Thyroid gland (tissue), 4 donors: ENCODE measurements around the gene CDC20.

Source experiments
- POLR2A ChIP-seq, 2 donors: fragments of 450-650 bp; IDR thresholded peaks; one replicate each; pipeline ENCODE4 v1.6.1; 2017; ENCODE audit warnings: antibody characterized with exemption in 2 of 2, mild to moderate bottlenecking in 2 of 2, moderate library complexity in 1 of 2
- TF ChIP-seq, protein P1 (sequence below), 6 experiments: fragments of 200-600 bp in 3 of 6; fragments of 450-650 bp in 3 of 6; sonication (generic) in 3 of 6; IDR thresholded peaks; one replicate each; pipeline ENCODE4 v1.5.1; 2016 to 2019; ENCODE audit warnings: antibody characterized with exemption in 6 of 6, mild to moderate bottlenecking in 2 of 6, inconsistent platforms in 1 of 6, moderate library complexity in 1 of 6

DNA sequence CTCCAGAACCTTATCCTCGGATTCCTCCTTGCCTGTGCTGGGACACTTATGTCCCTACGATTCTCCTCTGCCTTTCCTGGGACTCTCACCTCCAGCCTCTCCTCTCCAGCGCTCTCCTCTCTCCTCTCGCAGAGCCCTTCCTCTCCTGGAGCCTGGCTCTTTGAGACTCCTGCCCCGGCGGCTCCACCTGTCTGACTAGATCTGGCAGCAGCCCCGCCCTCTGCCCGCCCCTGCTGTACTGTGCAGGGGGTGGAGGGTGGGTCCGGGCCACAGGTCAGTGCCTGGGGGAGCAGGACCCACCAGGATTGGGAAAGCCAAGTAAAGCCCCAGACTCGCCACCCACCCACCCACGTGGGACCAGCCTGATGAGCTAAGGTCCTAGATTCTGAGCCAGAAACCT lies 7.4 kb downstream of the CDC20 start:
- TF ChIP-seq, protein P1, sequence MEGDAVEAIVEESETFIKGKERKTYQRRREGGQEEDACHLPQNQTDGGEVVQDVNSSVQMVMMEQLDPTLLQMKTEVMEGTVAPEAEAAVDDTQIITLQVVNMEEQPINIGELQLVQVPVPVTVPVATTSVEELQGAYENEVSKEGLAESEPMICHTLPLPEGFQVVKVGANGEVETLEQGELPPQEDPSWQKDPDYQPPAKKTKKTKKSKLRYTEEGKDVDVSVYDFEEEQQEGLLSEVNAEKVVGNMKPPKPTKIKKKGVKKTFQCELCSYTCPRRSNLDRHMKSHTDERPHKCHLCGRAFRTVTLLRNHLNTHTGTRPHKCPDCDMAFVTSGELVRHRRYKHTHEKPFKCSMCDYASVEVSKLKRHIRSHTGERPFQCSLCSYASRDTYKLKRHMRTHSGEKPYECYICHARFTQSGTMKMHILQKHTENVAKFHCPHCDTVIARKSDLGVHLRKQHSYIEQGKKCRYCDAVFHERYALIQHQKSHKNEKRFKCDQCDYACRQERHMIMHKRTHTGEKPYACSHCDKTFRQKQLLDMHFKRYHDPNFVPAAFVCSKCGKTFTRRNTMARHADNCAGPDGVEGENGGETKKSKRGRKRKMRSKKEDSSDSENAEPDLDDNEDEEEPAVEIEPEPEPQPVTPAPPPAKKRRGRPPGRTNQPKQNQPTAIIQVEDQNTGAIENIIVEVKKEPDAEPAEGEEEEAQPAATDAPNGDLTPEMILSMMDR (IDR thresholded peaks at IDR 0.05) = no peak
- peak in 1 of 2 donors; percentile 72 for TF ChIP-seq POLR2A (IDR thresholded peaks at IDR 0.05)
